SU-DHL-6 (cell line): ENCODE results near the gene TRIM54.

Source experiments
- CTCF ChIP-seq: fragments of 200-600 bp; sonication (generic); IDR thresholded peaks from one replicate; pipeline ENCODE4 v1.5.1; 2017; ENCODE audit warnings: antibody characterized with exemption, mild to moderate bottlenecking, low read length, moderate library complexity; ENCODE audit not compliant: insufficient read depth, poor library complexity, severe bottlenecking
- EZH2phosphoT487 ChIP-seq: fragments of 200-600 bp; sonication (generic), shearing (Covaris generic); conservative IDR thresholded peaks from 2 replicates; pipeline ENCODE4 v1.6.1; 2018; ENCODE audit warnings: mild to moderate bottlenecking, antibody characterized with exemption, low read length, moderate library complexity, mixed read lengths

- TF ChIP-seq CTCF: peak; percentile 16
- TF ChIP-seq EZH2phosphoT487: no peak
Observed at GRCh38 chr2:27264753-27265535, 17.3 kb upstream of the TRIM54 start.
